Jurkat, Clone E6-1 (cell line): ENCODE measurements around the gene SLC4A4.

Source experiments
- DNase-seq: peaks from one replicate; pipeline ENCODE4 v3.0.0-alpha.2; 2011; ENCODE audit warnings: low read depth, low spot score
- H3K4me3 ChIP-seq: 2 replicates; pipeline ENCODE4 v1.5.1; 2011; ENCODE audit warnings: mild to moderate bottlenecking, low read length, control low read depth, moderate library complexity

Gene SLC4A4

DNA sequence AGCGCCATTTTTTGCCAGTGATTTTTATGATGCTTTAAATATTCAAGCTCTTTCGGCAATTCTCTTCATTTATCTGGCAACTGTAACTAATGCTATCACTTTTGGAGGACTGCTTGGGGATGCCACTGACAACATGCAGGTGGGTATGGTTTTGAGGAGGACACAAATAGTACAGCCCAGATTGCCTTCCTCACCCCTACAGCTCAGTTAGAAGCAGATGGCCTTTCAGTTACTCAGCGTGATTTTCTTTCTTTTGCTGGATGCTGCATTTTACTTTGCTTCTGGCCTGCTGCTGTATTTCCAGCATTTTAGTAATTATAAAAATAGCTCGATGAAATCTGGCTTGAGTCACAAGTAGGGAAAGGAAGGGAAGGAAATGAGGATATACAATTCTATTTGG, 114.7 kb downstream of the SLC4A4 start:
- H3K4me3 ChIP-seq = no peak overlapping the region
- no peak for DNase-seq

DNA sequence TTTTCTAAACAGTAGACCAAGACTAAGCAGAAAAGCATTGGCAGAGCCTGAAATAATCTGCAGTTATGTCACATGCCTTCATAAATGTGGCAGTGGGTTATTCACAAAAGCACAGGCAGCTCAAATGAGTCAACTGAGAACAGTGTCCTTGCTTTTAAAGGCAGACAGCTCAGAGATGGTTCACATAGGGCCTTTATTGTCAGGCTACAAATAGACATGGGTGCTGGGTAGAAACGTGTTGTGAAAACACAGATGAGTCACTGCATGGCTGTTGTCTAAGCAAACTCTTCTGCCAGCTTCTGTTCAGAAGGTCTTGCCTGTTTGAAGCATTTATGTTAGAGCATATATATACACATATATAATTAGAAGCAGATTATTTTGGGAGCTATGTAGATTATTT, 118.0 kb downstream of the SLC4A4 start:
- H3K4me3 ChIP-seq = no peak overlapping the region
- no peak for DNase-seq

DNA sequence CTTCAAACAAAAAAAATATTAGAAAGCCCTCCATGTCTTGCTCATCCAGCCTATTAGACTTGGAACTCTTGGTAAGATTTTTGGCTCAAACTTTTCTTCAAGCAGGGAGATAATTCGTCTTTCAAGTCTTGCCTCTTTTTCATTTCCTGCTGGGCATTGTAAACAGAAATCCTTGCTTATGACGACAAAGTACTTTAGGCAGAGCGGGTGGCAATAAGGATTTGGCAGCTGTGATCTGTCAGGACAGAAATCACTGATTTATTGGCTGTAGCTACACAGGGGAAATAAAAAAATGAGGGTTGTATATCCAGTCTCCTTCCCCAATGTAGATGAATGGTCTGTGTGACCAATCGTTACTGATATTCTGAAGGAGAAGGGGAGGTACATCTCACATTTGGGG, 121.6 kb downstream of the SLC4A4 start:
- DNase-seq = no peak
- no peak overlapping the region for H3K4me3 ChIP-seq

DNA sequence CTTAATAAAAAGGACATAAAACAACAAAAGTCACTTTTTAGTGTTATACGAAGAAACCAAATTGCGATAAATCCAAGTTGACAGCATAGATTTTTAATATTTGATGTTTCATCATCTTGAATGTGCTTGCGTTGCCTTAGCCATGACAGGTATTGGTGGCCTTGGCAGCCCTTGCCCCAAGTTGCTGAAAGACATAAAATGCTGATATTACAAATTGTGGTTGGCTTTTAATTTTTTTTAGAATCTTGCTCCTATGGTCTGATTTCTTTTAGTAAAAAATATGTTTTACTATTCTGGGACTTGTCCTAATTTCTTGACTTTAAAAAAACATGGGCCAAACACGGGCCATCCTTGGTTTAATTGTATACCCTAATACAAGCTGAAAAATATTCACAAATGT, 122.6 kb downstream of the SLC4A4 start:
- H3K4me3 ChIP-seq = no peak overlapping the region
- no peak for DNase-seq

DNA sequence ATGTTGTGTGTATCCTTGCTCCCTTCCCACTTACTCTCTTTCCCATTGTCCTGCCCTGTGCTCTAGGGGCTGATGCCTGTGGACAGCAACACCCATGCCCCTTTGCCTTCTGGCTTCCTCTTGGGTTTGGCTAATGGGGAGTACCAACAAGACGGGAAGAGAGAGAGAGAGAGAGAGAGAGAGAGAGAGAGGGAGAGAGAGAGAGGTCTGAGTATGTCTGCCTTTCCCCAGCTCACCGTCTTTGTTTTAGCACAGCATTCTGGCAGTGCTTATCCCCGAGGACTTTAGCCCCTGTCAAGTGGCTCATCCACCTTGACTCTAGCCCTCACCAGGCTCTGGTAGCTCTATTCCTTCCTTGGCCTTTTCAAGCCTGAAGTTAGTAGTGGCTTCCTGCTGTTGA, 128.0 kb downstream of the SLC4A4 start:
- no peak overlapping the region for H3K4me3 ChIP-seq
- no peak for DNase-seq

DNA sequence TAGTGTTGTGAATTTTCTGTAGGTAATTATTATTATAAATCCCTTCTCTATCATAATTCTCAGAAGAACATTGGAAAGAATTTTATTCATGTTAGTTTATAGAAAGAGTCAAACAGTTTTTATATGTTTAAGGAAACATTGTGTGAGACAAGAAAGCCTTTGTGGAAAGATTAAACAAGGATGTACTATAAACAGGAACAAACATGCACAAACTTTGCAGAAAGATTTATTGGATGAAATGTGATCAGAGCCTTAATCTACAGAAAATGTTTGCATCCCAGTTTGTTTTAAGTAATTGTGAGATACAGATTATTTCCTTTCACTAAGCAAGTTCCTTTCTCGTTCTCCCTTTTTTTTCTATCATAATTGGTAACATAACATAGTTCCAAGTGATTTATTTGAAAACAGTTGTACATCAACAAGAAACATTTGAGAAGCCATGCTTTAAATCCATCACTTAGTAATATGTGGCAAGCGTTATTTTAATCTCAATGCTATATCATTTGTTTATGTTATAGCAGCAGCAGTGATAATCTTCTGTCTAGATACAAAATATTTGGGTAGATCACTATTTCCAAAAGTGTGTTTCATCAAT, 129.4 kb downstream of the SLC4A4 start:
- no peak overlapping the region for H3K4me3 ChIP-seq
- no peak for DNase-seq

GRCh38 chr4:71469541-71469940, 130.7 kb downstream of the SLC4A4 start:
- no peak for DNase-seq
- H3K4me3 ChIP-seq = no peak overlapping the region

DNA sequence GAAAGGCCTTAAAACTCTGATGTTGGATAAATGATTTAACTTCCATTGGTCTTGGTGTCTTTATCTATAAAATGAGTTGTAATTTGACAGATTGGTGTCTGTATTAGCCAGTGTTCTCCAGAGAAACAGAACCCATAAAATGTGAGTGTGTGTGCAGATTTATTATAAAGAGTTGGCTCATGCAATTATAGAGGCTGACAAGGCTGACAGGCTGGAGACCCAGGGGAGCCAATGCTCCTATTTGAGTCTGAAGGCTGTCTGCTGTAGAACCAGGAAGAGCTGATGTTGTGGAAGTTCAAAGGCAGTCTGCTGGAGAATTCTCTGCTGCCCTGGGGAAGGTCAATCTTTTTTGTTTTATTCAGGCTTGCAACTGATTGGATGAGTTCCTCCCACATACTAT, 131.7 kb downstream of the SLC4A4 start:
- no peak overlapping the region for H3K4me3 ChIP-seq
- DNase-seq = no peak

DNA sequence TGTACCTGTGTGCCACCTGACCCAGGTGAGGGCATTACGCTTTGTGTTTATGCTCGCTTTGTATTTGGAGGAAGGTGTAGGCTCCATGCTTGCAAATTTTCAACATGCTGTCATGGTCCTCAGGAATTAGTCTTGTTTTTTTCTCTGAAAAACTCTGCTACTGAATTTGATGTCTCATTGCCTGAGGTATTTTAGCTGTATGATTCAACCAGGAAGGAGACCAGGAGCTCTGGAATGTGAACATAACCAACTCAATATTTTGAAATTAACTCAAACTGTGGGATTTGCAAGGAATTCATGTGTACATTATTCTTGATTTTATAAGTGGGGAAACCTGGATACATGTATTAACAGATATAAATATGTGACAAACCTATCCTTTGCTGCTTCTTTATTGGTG, 134.1 kb downstream of the SLC4A4 start:
- DNase-seq = no peak
- no peak overlapping the region for H3K4me3 ChIP-seq

- H3K4me3 ChIP-seq = no peak overlapping the region
- DNase-seq = no peak
These were observed 134.9 kb downstream of the SLC4A4 start for GRCh38 chr4:71473541-71474240.

DNA sequence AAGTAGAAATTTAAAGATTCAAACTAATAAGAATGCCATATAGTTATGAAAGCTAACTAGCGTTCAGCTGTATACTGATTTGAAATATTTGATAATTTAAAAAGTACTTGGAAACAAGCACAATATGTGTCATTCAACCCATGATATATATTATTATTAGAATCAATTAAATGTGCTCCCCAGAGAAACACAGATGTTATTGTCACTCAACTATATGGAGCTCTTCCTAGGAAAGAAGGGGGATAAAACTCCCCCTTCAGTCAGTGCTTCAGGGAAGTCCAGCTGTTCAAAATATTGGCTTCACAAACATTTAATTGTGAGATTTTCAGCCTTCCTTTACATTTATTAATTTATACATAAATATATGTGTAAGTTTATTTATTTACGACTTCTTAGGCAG, 135.9 kb downstream of the SLC4A4 start:
- H3K4me3 ChIP-seq = no peak overlapping the region
- DNase-seq = no peak

DNA sequence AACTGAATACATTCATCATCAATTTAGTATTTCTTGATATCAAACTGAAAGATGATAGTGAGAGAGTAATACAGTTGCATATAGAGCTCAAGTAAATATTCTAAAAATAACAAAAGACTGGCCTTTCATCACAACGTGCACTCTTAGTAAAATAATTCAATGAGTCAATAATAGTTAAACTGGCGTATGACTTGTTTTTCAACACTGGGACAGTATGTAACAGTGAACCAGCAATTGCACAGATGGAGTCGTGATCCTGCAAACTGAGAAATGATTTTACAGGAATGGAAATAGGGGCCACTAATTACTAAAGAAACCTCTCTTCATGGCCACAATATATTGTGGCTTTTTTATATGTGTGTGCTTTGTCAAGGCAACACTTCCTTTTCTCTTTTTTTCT, 137.4 kb downstream of the SLC4A4 start:
- no peak for DNase-seq
- H3K4me3 ChIP-seq = no peak overlapping the region

GRCh38 chr4:71486550-71487343, 147.9 kb downstream of the SLC4A4 start:
- H3K4me3 ChIP-seq = no peak overlapping the region
- DNase-seq = no peak

GRCh38 chr4:71487344-71487920, 148.6 kb downstream of the SLC4A4 start:
- H3K4me3 ChIP-seq = no peak overlapping the region
- no peak for DNase-seq

GRCh38 chr4:71494539-71494938, 155.7 kb downstream of the SLC4A4 start:
- DNase-seq = no peak
- H3K4me3 ChIP-seq = no peak overlapping the region

DNA sequence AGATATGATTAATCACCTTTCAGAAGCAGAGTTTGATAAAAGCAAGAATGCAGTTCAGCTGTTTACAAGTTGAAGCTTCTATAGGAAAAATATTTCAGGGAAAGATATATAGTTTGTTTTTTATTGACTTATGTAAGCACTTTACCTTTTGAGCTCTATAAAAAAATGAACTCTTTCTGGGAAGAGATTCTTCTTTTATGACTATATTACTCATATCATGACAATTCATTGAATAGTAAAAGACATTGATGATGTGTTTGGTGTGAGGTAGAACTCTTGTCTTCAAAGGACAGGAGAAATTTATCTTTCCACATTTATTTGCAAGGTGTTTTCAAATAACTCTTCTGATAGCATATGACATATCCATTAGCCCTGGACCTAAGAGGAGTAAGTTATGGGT, 156.6 kb downstream of the SLC4A4 start:
- no peak overlapping the region for H3K4me3 ChIP-seq
- no peak for DNase-seq

DNA sequence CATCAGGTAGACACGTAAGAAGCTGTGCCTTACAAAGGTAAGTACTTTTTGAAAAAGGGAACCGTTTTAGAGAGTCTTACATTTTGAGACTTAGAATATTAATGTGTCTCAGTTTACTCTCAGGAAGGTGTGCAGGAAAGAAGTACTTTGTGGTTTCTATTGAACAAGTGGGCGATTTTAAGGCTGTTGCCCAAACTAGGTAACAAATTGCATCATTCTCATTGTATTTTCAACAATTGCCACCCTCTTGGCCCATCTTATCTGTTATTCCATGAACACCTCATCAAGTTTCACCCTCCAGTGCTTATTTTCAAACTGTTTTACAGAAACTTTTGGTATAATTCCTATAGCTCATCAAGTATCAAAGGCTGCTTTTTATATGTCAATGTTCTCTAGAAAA, 158.3 kb downstream of the SLC4A4 start:
- H3K4me3 ChIP-seq = no peak overlapping the region
- no peak for DNase-seq

GRCh38 chr4:71498002-71498401, 159.2 kb downstream of the SLC4A4 start:
- no peak for DNase-seq

DNA sequence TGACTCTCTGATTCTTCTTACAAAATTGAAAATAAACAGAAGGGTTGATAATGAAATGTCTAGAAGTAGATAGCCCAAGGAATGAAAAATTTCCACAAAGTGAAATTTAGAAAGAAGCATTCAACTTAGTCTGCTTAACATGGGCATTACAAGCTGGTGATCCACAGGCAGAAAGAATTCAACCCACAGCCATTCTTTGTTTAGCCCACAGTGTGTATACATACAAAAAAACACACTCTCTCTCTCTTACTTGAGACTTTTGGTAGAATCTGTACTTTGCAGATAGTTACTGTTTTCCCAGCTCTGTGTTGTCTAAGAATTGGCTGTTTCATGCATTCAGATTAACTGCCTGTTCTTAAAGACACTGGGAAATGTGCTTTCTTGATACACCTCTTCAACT, 159.8 kb downstream of the SLC4A4 start:
- no peak overlapping the region for H3K4me3 ChIP-seq
- DNase-seq = no peak

More at GRCh38 chr4:71498002-71498401, 159.2 kb downstream of the SLC4A4 start:
- no peak overlapping the region for H3K4me3 ChIP-seq

DNA sequence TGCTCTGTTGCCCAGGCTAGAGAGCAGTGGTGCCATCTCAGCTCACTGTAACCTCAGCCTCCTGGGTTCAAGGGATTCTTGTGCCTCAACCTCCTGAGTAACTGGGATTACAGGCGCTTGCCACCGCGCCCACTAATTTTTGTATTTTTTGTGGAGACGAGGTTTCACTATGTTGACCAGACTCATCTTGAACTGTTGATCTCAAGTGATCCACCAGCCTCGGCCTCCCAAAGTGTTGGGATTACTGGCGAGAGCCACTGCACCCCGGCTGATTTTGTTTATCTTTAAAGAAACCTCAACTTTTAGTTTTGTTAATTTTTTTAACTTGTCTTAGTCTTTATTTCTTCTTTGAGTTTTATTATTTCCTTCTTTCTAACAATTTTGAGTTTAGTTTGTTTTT, 163.2 kb downstream of the SLC4A4 start:
- no peak for DNase-seq
- no peak overlapping the region for H3K4me3 ChIP-seq
